ENCODE results near the gene ITGAE.
A peak's percentile ranks its signal among the peaks of the same experiment; 100 is the strongest.

Gene ITGAE

DNA sequence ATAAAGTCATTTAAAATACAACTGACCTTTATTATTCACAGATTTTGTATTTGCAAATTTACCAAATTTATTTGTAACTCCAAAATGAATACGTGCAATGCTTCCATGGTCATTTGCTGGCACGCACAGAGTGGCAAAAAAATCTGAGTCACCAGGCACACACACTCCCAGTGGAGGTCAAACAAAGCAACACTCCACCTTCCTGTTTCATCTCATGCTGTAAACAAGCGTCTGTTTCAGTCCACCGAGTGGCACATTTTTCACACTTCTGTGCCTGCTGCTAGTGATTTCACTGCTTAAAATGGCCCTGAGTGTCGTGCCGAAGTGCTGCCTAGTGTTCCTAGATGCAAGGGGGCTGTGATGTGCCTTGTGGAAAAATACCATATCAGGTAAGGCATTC, 17.8 kb upstream of the ITGAE start:
- DNase-seq (ENCODE audit: low read depth) = no peak

DNA sequence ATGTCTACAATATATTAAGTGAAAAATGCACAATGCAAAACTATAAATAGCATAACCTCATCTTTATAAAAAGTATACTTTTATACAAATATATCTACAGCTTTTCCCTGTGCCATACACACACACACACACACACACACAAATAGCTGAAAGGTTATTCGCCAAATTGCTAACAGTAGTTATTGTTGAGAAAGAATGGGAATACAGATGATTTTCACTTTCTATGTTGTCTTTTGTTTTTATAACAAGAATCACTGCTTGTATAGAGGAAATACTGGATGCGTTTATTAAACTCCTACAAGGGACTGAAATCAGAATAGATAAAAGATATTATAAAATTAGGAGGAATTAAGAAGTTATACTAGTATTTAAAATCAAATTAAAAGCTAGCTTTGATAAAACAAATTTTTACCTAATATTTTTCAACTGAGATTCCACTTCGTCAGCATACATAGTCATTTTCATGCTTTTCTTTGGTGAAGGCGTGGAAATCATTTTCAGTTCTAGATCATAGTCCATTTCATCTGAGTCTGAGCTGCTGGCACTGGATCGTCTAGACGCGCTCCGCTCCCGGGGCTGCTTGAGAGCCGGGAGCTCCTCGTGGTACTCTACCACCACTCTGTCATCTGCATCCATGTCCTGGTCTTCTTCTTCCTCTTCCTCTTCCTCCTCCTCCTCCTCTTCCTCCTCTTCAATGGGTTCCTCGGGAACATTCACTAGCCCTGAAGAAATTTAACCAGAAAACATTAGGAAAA, 17.0 kb upstream of the ITGAE start:
- DNase-seq (ENCODE audit: low read depth) = no peak

DNA sequence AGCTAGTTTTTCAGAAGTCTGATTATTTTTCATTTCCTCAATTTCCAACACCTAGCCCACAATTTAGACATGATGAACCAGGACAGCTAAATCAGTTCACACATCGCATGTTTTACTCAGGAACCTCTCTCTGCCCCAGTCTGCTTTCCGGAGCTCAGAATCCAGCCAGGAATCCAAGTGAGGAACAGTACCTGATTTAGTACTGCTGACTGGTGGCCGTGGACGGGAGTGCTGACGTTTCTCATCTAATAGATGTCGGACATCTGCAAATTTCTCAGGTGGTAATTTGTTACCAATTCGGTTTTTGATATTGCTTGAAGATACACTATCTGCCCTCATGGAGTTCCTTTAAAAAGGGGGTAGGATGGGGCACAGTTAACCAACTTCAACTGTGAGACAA, 14.9 kb upstream of the ITGAE start:
- no peak for DNase-seq (ENCODE audit: low read depth)

DNA sequence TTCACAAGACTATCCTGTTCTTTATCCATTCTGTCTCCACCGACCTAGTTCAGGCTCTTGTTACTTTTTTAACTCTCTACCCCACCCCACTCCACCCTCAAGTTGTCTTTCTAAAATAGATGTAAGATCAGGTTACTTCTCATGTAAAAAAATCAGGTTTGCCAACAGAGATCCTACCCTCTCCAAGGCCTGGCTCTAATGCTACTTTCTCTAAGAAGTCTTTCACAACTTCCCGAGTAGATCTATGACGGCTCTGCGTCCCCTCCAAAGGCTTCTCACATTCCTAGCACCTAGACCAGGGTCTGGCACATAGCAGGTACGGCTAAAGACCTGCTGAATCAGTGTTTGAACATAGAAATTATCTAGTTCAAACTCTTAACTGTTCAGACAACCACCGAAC, 14.1 kb upstream of the ITGAE start:
- no peak for DNase-seq (ENCODE audit: low read depth)

DNA sequence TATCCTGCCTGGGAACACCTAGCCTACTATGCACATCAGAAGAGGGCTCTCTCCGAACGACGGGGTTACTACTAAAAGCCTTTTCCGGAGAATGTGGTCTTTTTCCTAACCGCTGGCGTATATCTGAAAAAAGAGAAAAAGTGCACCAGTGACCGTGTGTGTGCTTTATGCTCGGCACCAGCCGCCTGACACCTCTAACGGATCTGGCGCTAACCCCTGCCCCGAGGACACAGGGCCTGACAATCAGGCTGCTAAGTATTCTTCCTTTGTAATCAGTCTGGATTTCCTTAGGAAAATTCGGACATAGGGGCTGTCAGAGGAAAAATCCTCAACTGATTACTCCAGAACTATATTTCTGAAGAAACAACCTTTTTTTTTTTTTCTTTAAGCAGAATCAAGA, 13.4 kb upstream of the ITGAE start:
- DNase-seq (ENCODE audit: low read depth) = no peak

DNA sequence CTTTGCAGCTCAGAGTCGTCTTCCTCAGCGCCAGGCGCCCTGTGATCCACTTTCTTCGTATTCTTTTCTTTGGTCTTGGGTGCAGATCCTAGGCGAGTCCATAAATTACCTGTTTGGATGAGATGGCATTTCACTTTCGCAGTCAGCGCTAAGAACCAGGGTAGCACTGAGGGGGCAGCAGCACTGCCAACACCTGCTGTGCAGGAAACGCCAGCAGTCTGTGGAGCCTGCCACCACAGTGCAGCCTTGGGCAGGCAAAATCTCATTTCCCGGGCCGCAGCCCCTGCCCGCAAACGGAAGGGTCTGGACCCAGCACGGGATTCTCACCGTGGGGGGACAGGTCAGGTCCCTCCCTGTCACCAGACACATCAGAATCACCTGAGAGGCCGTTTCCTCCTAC, 12.2 kb upstream of the ITGAE start:
- no peak for DNase-seq (ENCODE audit: low read depth)

DNA sequence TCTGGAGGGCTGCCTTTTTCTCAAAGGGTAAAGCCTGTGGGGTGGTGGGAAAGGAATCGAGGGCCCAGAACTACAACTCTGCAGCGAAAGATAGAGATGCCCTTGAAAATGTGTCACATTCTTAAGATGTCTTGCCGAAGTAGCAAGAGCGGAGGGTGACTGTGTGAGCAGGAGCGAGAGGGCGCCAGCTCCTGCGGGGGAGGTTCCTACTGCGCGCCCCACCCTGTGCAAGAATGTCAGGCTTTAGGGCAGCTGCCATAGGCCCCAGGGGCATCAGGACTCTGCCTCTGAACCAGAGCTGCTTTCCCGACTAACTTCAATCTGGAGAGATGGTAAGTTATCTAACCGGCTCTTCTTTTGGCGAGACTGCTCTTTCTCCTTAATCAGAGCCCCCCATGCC, 11.8 kb upstream of the ITGAE start:
- DNase-seq (ENCODE audit: low read depth) = no peak

DNA sequence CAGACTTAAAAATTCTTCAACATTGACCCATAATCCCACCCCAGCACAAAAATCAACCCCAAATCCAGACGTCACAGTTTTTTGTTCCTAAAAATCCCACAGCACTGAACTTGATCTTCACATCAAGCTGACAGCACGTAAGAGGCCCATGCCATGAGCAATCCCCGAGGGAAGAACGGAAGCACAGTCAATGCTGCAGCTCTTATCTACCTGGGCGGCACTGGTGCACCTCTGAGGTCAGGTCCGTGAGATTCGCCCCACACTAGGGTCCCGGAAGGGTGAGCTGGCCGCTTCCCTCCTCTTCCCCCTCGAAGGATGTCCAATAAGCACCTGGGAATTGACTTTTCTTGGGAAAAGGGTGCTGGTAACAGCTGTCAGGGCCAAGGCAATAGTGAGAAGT, 11.3 kb upstream of the ITGAE start:
- no peak for DNase-seq (ENCODE audit: low read depth)

DNA sequence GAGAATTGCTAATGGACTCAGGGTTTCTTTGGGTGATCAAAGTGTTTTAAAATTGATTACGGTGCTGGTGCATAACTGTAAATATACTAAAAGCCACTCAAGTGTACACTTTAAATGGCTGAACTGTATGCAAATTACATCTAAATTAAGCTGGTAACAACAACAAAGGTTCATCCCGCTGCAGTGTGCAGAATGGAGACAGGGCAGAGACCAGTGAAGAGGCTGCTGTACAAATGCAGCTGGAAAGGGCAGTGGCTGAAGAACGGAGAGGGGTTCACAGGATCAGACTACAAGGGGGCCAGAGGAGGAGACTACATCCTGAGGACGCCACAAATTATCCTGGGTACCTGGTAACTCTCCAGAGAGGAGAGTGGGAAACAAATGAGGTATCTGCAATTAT, 9.0 kb upstream of the ITGAE start:
- no peak for DNase-seq (ENCODE audit: low read depth)

DNA sequence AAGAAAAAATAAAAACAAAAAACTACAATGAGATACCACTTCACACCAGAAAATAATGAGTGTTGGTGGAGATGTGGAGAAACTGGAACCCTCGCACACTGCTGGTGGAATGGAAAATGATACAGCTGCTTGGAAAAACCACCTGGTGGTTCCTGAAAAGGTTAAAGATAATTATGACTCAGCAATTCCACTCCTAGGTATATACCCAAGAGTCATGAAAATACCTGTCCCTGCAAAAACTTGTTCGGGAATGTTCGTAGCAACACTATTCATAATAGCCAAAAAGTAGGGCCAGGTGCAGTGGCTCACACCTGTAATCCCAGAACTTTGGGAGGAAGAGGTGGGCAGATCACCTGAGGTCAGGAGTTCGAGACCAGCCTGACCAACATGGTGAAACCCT, 8.1 kb upstream of the ITGAE start:
- DNase-seq (ENCODE audit: low read depth) = no peak

DNA sequence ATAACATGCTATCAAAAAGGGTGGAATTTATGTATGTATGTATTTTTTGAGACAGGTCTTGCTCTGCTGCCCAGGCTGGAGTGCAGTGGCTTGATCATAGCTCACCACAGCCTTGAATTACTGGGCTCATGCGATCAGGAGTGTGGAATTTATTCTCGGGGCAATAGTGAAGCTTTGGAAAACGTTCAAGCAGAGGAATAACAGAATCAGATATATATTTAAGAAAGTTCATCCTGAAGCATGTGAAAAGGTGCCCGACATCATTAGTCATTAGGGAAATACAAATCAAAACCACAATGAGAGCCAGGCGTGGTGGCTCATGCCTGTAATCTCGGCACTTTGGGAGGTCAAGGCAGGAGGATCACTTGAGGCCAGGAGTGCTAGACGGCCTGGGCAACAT, 7.7 kb upstream of the ITGAE start:
- DNase-seq (ENCODE audit: low read depth) = no peak

DNA sequence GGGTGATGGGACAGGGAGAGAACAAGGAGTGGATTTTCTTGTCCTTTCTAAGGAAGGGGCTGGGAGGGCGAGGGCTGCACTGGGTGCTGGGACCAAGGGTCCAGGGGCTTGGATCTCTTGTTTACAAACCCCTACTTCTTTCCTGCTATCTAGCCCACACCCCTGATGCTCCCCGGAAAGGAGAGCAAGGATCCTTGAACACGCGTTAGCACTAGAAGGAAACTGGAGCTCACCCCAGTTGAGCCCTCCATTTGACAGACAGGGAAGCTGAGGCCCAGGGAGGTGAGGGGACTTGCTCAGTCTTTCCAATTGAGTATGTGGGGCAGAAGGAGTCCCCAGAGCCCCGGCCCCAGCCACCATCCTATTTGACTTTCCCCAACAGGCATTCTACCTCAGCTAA, 4.6 kb upstream of the ITGAE start:
- no peak for DNase-seq (ENCODE audit: low read depth)

DNA sequence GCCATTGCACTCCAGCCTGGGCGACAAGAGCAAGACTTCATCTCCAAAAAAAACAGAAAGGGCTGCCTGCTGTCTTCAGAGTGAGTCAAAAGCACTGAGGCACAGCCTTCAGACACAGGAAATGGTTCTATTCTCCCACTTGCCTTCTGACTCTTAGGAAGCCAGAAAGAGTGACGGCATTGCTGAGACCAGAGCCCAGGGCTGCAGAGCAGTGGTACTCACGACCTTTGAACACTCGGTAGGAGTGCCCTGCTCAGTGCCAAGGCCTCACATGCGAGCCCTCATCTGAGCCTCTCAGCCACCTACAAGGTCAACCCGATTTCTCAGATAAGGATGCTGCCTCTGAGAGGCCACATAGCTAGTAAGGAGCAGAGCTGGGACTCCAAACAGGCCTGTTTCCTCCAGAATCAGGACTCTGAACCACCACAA, 3.5 kb upstream of the ITGAE start:
- DNase-seq (ENCODE audit: low read depth) = no peak

DNA sequence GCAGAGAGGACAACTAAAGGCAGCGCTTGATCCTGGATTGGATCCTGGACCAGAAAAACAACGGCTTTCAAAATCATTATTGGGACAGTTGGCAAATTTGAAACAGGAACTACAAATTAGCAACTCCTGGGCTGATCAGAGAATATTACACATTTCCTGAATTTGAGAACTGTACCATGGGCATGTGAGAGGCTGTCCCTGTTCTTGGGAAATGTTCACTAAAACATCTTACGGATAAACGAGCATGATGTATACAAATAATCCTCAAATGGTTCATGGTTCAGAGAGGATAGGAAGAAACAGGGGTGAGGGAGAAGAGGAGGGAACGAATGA, 2.3 kb upstream of the ITGAE start:
- DNase-seq (ENCODE audit: low read depth) = no peak

DNA sequence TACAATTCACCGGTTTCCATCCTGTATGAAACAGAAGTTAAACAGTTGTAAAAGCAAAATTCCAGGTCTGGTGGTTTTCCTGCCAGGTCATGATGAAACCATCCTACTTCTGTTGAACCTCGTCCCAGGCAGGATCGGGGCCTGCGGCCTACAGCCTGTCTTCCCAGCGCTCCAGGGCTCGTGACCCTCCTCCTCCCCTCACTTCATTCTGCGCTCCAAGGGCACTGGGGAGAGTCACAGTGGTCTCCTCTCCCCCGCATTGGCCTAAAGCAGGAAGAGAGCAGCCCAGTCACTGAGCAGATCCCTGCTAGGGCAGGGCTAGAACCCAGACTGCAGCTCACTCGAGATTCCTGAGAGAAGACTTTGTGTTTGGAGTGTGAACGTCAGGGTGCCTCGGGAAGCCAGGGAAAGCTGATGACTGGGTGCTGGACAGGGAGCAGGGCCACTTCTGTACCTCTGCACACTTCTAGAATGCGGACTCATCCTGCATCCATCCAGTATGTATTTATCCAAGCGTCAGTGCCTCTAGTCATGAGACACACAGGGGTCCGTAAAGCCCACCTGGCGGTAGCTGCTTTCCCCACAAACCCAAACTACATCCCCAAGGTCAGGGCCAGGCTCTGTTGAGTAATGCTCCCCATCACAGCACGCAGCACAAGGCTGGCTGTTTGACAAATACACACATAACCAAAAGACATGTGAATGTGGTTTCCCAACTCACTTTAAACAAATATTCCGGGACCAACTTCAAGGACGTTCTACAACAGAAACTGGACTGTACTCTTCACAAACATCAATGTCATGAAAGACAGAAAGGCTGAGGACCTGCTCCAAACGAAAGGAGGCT, 1.7 kb upstream of the ITGAE start:
- DNase-seq (ENCODE audit: low read depth) = peak; percentile 36

DNA sequence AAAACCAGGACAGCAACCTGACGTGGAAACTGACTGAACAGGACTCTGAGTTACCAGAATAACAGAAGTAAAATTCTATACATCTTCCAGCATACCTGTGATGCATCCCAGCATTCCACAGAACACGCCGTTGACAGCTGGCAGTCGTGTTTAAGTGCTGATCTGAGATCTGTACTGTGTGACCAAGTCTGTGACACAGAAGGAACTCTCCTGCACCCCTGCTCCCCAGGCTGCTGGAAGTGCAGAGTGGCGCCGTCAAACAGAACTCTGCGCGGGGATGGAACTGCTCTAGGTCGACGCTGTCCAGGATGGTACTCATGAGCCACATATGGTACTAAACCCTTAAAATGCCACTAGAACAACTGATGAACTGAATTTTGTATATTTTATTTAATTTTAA, 804 bp upstream of the ITGAE start:
- no peak for DNase-seq (ENCODE audit: low read depth)

DNA sequence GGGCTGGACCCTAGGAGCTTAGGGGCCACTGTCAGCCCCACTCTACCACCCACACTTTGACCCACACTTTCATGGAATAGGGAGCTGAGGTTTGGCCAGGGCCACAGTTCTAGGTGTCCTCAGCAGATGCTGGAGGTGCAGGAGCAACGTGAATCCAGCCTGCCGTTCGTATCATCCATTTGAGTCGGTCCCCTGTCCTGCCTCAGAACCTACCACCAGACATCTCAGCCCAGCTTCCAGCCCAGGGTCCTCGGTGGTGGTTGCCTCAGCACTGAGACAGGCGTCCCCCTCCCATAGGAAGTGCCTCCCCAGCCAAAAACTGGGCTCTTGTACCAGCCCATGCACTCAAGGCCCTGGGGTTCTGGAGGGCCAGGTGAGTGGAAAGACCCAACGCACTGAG, 359 bp upstream of the ITGAE start:
- DNase-seq (ENCODE audit: low read depth) = no peak

DNA sequence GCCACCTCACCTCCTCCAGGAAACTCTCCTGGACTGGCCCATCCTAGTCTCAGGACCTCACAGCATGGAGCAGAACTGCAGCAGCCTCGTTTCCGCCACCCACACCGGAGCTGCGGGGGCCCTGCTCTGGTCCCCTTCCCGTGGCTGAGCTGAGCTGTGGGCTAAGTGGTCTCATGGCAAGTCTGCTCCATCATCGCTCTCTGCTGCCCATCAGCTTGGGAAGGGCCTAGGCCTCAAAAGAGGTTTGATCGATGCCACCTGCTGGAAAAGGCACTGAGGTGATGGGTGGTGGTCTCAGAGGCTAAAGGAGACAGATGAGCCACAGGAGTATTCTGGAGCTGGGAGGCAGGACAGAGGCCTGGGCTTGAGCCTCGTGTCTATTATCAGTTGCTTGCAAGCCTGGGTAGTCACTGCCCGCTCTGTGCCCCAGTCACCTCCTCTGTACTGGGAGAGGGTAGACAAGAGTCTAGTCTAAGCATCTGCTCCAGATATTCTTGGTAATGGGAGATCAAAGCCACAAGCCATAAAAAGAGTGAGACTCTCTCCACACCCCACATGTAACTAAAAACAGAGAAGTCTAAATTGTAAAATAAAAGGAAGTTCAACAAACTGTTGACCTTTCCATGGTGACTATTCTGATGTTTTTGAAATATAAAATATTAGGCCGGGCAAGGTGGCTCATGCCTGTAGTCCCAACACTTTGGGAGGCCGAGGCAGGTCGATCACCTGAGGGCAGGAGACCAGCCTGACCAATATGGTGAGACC, 1.6 kb downstream of the ITGAE start:
- DNase-seq (ENCODE audit: low read depth) = no peak

DNA sequence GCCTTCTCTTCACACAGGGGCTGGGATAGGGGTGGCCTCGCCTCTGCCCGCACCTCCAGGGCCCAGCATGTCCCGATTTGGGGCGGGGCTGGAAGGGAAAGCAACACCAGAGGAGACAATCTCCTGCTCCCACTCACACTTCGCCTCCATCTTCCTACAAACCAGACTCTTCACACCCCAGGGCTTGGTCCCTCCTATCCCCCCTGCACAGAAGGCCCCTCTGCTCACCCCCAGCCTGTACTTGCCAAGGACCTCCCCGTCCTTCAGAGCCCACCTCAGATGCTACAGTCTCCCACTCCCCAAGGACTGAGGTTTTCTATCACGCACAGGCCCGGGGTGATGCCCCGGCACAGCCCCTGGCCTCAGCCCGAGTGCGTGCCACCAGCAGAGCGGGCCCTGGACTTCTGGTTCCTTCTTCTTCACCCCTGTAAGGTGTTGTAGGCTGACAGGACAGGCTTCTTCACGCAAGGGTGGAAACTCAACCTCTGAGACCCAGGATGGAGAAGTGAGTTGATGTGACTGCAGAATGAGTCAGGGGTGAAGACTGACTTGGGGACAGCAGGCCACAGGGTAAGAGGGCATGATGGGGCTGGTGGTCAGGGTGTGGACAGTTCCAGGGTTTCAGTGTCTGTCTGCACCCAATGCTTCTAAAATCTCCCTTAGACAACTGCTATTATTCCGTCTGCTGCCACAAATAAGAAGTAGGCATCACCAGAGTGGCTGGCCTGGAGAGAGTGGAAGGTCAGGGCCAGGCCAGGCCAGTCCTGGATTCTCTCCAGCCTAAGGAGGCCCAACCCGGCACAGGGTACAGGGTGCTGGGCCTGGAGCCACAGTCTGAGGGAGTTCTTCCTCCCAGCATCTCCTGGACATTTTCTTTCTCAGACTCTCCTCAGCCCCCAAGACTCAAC, 2.5 kb downstream of the ITGAE start:
- no peak for DNase-seq (ENCODE audit: low read depth)

DNA sequence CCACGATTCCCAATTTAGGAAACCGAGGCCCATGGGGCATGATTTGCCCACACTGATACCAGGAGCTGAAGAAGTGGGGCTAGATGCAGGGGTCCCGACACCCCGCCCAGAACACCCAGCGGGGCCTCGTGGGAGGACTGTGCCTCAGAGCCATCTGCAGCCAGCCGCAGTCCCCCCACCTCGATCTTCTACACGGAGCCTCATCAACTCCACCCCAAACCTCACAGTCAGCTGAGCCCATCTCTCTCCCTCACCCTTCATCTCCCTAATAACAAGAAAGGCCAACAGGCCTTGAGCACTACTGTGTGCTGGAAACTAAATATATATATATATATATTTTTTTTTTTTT, 4.2 kb downstream of the ITGAE start:
- DNase-seq (ENCODE audit: low read depth) = no peak

DNA sequence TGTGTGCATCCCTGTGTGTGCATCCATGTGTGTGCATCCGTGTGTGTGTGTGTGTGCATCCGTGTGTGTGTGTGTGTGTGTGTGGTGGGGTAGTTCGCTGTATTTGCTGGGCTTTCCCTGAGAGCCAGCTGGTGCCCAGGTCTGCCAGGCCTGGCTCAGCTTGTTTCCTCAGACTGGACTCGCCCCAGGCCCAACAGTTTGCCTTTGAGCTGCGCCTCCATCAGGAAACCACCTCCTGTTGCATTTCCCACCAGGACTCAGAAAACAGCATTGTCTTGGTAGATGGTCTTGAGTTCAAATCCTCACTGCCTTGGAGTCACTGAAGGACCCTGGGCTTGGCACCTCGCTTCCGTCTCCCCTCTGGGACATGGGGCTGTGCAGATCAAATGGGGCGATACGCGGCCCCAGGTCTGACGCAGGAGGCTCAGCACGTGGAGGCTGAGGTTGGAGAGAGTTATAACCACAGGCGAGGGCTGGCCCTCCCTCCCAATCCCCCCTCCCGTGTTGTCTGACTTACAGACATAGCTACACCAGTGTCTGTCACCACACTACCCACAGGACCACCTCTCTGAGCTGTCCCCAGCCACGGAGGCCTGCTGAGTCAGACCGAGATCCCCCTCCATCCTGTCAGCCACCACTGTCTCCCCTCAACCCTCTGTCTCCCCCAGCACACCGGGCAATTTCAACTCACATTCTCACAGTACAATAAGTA, 4.7 kb downstream of the ITGAE start:
- no peak for DNase-seq (ENCODE audit: low read depth)
